Fibroblast of the aortic adventitia (primary cell): ENCODE results near the gene C2orf92. TPM values are rescaled to one million over a fixed set of nuclear protein-coding genes. Genes with fewer than 3 reads are reported as not detected.

Experiments used
- DNase-seq: peaks from one replicate; pipeline ENCODE4 v3.0.0-alpha.2; 2010; ENCODE audit warnings: low read depth
- H3K4me3 ChIP-seq: 2 replicates; pipeline ENCODE4 v1.5.1; 2011; ENCODE audit warnings: low read depth, mild to moderate bottlenecking, control low read depth, low read length, moderate library complexity
- CTCF ChIP-seq: IDR thresholded peaks from 2 replicates; pipeline ENCODE4 v1.5.1; 2011; ENCODE audit warnings: mild to moderate bottlenecking, low read length, control low read depth, inconsistent platforms; ENCODE audit not compliant: insufficient read depth
- total RNA-seq: library from RNA; depleted of rRNA; stranded (reverse); fragments of >200 nt; gene quantifications from 2 replicates; pipeline ENCODE4 v1.2.3, GENCODE V29; 2012; ENCODE audit warnings: low replicate concordance

Gene C2orf92
- total RNA-seq, 1 donor, result 2.0 TPM

- no peak overlapping the region for H3K4me3 ChIP-seq
- TF ChIP-seq CTCF, result no peak
- DNase-seq, result no peak
Observed at GRCh38 chr2:97703741-97704140, 34.2 kb downstream of the C2orf92 start.

- DNase-seq, result no peak
- H3K4me3 ChIP-seq, result no peak overlapping the region
- no peak for TF ChIP-seq CTCF
Observed at GRCh38 chr2:97704989-97705388, 35.5 kb downstream of the C2orf92 start.

- TF ChIP-seq CTCF, result no peak
Observed at GRCh38 chr2:97706112-97706511, 36.6 kb downstream of the C2orf92 start.

GRCh38 chr2:97706708-97707345, 37.3 kb downstream of the C2orf92 start:
- no peak for TF ChIP-seq CTCF
- H3K4me3 ChIP-seq, result no peak overlapping the region

More at GRCh38 chr2:97706112-97706511, 36.6 kb downstream of the C2orf92 start:
- DNase-seq, result no peak
- no peak overlapping the region for H3K4me3 ChIP-seq

GRCh38 chr2:97707362-97708047, 38.0 kb downstream of the C2orf92 start:
- DNase-seq, result no peak
- no peak for TF ChIP-seq CTCF
- no peak overlapping the region for H3K4me3 ChIP-seq

More at GRCh38 chr2:97706708-97707345, 37.3 kb downstream of the C2orf92 start:
- DNase-seq, result no peak

GRCh38 chr2:97708048-97708380, 38.5 kb downstream of the C2orf92 start:
- no peak overlapping the region for H3K4me3 ChIP-seq
- TF ChIP-seq CTCF, result no peak
- DNase-seq, result no peak
